Left forelimb (tissue), 1 donor: ENCODE measurements around the gene TBC1D2B.

Experiments
- DNase-seq: peaks from one replicate; pipeline ENCODE4 v3.0.0-alpha.2; 2018; ENCODE audit warnings: low spot score

Gene TBC1D2B

GRCh38 chr15:78072080-78072892 lies 5.2 kb downstream of the TBC1D2B start:
- DNase-seq = no peak

GRCh38 chr15:78071383-78071782 lies 6.1 kb downstream of the TBC1D2B start:
- no peak for DNase-seq

- no peak for DNase-seq
Measured at GRCh38 chr15:78070049-78070700, 7.3 kb downstream of the TBC1D2B start.

- no peak for DNase-seq
Measured at GRCh38 chr15:78069462-78070029, 8.0 kb downstream of the TBC1D2B start.

DNA sequence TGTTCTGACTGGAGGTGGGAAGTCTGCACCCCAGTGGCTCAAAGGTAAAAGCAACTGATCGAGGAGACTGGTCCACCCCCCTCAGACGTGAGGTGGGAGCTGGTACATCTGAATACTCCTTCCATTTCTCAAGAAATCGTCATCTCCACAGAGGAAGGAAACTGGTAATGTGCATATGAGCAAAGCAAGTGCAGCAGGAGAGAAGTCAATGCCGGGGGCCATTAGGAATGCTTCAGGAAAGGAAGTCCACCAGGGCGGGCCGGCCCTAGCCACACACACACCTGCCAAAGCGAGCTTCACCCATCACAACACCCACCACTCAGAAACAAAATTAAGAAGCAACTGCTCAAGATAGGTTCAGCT lies 8.5 kb downstream of the TBC1D2B start:
- no peak for DNase-seq

DNA sequence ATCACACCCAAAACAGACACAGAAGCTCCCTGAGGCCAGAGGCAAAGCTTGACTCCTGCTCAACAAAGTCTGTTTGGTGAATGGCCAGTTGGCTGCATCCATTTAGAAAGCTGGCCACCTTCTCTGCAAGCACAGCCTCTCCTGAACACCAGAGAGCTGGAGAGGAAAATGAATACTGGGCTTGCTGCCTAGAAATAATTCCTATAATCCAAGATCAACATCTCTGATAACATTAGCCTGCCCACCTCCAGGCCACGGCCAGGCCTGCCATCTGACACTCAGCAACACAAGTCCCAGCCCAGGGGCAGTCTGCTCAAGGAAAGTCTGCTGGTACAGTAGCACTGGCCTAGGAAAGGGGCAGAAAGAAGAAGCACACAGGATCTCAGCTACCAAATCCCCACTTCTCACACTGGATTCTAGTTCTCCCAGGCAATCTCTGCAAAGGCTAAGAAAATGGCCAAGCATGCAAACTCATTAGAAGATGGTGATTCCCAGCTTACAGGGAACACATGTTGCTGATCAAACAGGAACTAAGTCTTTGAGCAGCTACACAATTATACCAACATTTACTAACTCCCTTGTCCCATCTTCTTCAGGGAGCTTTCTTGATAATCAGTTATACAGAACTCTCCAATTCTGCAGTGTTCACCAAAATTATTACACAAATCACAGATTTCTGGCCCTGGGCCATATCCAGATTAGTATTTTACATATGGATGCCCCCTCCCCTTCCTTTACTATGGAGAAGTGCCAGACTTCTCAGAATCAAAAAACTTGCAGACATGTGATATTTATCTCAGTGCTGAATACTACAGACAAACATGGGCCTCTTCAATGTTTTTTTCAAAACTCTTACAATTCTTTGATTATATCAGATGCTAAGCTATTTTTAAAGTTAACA lies 9.9 kb downstream of the TBC1D2B start:
- DNase-seq = no peak

DNA sequence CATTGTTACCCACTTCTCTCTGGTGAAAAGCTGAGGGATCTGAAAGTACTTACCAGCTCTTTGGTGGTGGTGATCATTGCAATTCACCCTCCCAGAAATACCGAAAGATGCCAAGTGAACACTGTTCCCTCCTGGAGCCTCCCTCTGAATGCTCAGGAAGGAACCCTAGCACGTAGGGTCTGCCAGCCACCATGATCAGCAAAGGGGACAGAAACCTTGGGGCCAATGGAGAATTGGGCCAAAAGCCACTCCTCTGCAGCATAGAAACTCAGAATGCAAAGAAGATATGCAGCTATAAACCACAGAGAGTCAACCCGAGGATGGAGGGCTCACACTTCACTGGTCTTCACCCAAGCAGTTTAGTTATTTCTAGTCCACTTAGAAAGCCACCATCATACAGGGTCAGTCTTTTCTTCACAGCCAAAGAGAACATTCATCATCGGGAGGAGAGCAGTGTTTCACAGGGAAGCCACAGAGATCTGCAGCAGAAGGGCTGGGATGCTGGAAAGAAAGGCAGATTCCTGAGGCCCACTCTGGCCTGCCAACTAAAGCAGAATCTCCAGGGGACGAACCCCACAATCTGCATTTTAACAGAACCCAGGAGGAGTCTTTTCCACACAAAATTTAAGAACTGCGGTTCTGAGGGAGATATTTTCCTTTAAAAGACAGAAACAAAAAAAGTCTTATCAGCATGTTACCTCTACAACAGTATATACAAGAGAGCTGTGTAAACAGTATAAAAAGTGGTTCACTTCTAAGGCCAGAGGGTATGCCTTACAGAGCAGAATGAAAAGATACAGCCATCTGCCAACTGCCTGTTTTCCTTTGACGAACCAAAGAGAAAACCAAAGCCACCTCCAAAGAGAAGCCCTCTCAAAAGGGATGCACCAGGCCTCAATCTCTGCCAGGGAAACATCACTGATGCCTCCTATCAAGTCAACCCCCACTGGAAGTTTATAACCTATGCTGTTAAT lies 11.3 kb downstream of the TBC1D2B start:
- no peak for DNase-seq

- DNase-seq = no peak
Measured at GRCh38 chr15:78065284-78065872, 12.1 kb downstream of the TBC1D2B start.

GRCh38 chr15:78064544-78064943 lies 13.0 kb downstream of the TBC1D2B start:
- no peak for DNase-seq

DNA sequence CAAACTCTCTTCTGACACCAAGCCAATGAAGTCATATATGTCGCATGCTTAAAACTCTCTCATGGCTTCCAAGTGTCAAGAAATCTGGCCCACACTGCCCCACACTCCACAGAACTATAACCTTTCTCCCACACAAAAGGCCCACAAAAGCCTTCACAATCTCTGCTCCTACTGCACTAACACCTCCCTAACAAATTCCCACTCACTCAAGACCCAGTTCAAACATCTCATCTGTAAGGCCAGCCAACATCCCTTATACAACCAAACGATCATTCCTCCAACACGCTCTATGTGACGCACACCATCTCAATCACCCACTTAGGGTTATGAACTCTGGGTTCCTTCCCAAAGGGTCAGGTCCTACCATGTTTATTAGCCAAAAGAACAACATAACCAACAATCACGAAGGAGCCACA lies 13.5 kb downstream of the TBC1D2B start:
- no peak for DNase-seq

GRCh38 chr15:78063217-78063616 lies 14.3 kb downstream of the TBC1D2B start:
- DNase-seq = no peak

DNA sequence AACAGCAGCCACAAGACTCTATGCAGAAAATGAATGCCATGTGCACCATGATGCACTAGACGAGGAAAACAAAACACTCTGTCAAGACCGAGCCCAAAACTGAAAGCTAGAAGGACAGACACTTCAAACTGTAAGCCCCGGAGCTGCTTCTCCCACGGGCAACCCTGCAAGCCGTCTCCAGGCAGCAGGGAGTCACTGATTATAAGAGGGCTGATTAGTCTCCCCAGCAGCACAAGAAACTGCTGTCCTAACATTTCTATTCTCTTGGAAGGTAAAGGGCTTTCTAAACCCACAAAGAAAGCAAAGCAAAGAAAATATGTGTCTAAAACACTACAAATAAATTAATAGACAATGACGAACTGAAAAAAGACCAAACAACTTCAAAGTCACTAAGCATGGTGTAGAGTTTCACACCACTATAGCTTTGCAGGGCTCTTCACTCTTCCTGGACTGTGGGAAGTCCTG lies 15.5 kb downstream of the TBC1D2B start:
- DNase-seq = no peak

DNA sequence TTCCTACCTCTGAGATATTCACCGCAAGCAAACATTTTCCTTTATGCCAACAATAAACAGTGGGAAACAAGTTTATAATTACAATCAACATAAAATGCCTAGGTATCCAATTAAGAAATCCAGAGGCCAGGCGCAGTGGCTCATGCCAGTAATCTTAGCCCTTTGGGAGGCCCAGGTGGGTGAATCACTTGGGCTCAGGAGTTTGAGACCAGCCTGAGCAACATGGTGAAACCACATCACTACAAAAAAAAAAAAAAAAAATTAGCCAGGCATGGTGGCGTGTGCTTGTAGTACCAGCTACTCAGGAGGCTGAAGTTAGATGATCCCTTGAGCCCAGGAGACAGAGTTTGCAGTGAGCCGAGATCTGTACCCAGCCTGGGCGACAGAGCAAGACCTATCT lies 17.3 kb downstream of the TBC1D2B start:
- no peak for DNase-seq

DNA sequence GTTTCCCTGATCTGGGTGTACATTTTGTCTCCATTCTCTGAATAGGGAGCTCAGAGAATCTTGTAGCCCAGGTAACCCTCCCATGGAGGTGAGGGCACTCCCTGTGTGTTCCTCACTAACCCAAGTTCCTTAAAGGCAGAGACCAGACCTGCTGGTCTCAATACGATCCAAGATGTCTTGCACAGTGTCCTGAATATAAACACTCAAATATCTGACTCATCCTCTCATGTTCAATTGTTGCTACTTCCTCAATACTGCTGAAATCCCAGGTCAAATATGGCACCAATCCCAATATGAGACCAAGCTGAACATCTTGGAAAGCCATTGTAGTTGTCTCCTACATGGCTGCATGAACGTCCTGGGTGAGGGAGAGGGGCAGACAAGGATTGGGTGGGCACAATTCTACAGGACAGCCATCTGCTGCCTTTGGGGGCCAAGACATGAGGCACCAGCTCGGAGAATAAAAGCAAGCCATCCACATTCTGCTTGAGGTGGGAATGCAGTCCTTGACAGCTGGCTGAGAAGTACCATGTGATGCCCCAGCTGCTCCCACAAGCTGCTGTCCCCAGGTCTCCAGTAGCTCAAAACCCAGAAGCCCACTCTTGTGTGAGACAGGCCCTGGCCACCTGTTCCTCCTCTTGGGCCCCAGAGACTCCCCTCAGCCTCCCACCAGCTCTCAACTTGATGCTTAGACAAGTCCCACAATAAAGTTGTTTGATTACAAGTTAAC lies 18.2 kb downstream of the TBC1D2B start:
- no peak for DNase-seq

- DNase-seq = no peak
Measured at GRCh38 chr15:78058401-78058935, 19.0 kb downstream of the TBC1D2B start.

GRCh38 chr15:78057803-78058202 lies 19.7 kb downstream of the TBC1D2B start:
- no peak for DNase-seq

- no peak for DNase-seq
Measured at GRCh38 chr15:78056714-78057269, 20.7 kb downstream of the TBC1D2B start.

GRCh38 chr15:78055919-78056713 lies 21.4 kb downstream of the TBC1D2B start:
- DNase-seq = no peak
